T-helper 17 cell (primary cell): ENCODE results near the gene ADH4. TPM values are rescaled to one million over a fixed set of nuclear protein-coding genes. Genes with fewer than 3 reads are reported as not detected.
"Not testable (repeated sequence)": the region's sequence is repeated elsewhere in the genome, so short reads cannot be mapped to it uniquely, and the experiment has no call there.

ENCODE experiments used
- ATAC-seq: fragments of 150-1000 bp; cut with Tn5 transposase; 2 replicates; pipeline ENCODE4 v1.10.0; 2021; ENCODE audit warnings: mild to moderate bottlenecking, moderate library complexity
- DNase-seq, 3 donors: peaks; one replicate each; pipeline versions ENCODE4 v3.0.0 to v3.0.0-alpha.2; 2020 to 2021
- H3K9me3 ChIP-seq: one replicate; pipeline ENCODE4 v1.7.0; 2013; ENCODE audit warnings: low read length, mild to moderate bottlenecking; ENCODE audit not compliant: control insufficient read depth, poor library complexity, severe bottlenecking
- H3K27ac Mint-ChIP-seq: one replicate; pipeline ENCODE4 v1.8.0; 2022; ENCODE audit warnings: mild to moderate bottlenecking, moderate library complexity, mixed read lengths
- H3K27me3 Mint-ChIP-seq: one replicate; pipeline ENCODE4 v1.8.0; 2022; ENCODE audit warnings: mixed read lengths
- H3K36me3 Mint-ChIP-seq: one replicate; pipeline ENCODE4 v1.8.0; 2022; ENCODE audit warnings: low read depth, mixed read lengths
- H3K4me1 Mint-ChIP-seq: one replicate; pipeline ENCODE4 v1.8.0; 2022; ENCODE audit warnings: mild to moderate bottlenecking, mixed read lengths
- H3K4me3 Mint-ChIP-seq: one replicate; pipeline ENCODE4 v1.8.0; 2022; ENCODE audit warnings: mild to moderate bottlenecking, moderate library complexity, mixed read lengths
- total RNA-seq, 4 donors: library from RNA in 2 of 4; stranded (reverse) in 2 of 4; gene quantifications; one replicate each; pipeline ENCODE4 v1.2.3 and lab custom pipeline; 2022 to 2026

The ADH4 gene
- total RNA-seq, 2 donors from 2014 or later, result not detected

DNA sequence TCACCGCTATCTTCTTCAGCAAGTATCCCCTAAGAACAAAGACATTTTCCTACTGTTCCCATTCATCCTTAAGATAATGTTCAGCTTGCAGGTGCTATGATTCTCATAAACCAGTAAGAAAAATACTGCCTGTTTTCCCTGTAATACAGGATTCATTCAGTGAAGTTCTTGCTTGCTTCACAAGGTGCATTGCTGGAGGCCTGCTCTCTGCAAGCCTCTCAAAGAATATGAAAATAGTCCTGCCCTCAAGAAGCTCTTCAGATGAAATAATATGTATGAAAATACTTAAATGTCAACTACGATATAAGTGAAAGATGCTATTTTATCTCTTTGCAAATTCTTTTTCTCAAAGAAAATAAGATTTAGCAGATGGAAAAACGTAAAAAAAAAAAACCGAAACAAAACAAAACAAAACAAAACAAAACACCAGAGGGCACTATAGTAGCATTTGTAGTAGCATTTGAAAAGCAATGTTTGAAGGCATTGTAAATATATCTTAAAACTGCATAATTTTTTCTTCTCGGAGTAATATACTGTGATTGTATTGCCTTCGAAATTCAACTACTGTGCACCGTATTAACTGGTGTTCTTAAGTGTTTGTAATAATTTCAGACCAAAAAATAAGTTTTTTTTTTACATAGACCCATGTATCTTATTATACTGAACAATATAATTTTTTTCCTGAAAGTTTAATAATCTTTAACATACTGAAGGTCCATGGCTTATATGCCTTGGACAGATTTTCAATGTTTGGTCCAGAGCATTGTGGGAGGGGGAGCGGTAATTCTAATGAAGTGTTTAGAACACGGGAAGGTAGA lies 26.0 kb downstream of the ADH4 start:
- ATAC-seq (no peak), DNase-seq (no peak)
- H3K27ac Mint-ChIP-seq, result no peak overlapping the region
- no peaks in the 10 kb centered on the region for H3K4me1 Mint-ChIP-seq
- H3K4me3 Mint-ChIP-seq, result no peak overlapping the region
- H3K9me3 ChIP-seq, result no peaks in the 10 kb centered on the region
- peaks cover 2% of the 10 kb centered on the region for H3K36me3 Mint-ChIP-seq
- H3K27me3 Mint-ChIP-seq, result peaks cover 7% of the 10 kb centered on the region

GRCh38 chr4:99117122-99117841 lies 26.8 kb downstream of the ADH4 start:
- not testable (repeated sequence) for H3K27ac Mint-ChIP-seq, H3K4me1 Mint-ChIP-seq

GRCh38 chr4:99109286-99109685 lies 34.8 kb downstream of the ADH4 start:
- not testable (repeated sequence) for H3K36me3 Mint-ChIP-seq, H3K27ac Mint-ChIP-seq, H3K9me3 ChIP-seq

More at GRCh38 chr4:99117122-99117841, 26.8 kb downstream of the ADH4 start:
- H3K9me3 ChIP-seq, H3K36me3 Mint-ChIP-seq, ATAC-seq, H3K27me3 Mint-ChIP-seq, H3K4me3 Mint-ChIP-seq, DNase-seq: not testable (repeated sequence)

GRCh38 chr4:99104153-99104552 lies 39.9 kb downstream of the ADH4 start:
- no peak for ATAC-seq
- H3K36me3 Mint-ChIP-seq, result peaks cover 4% of the 10 kb centered on the region

More at GRCh38 chr4:99109286-99109685, 34.8 kb downstream of the ADH4 start:
- DNase-seq, H3K4me3 Mint-ChIP-seq, ATAC-seq, H3K27me3 Mint-ChIP-seq, H3K4me1 Mint-ChIP-seq: not testable (repeated sequence)

GRCh38 chr4:99103166-99103565 lies 40.9 kb downstream of the ADH4 start:
- no peak overlapping the region for H3K27ac Mint-ChIP-seq
- no peak overlapping the region for H3K4me3 Mint-ChIP-seq
- H3K27me3 Mint-ChIP-seq, result no peaks in the 10 kb centered on the region
- DNase-seq (no peak), ATAC-seq (no peak)
- H3K36me3 Mint-ChIP-seq, result peaks cover 4% of the 10 kb centered on the region
- no peaks in the 10 kb centered on the region for H3K9me3 ChIP-seq
- H3K4me1 Mint-ChIP-seq, result peaks cover 5% of the 10 kb centered on the region

More at GRCh38 chr4:99104153-99104552, 39.9 kb downstream of the ADH4 start:
- peaks cover 5% of the 10 kb centered on the region for H3K4me1 Mint-ChIP-seq
- H3K27ac Mint-ChIP-seq, result no peak overlapping the region
- no peaks in the 10 kb centered on the region for H3K27me3 Mint-ChIP-seq
- no peak overlapping the region for H3K4me3 Mint-ChIP-seq
- H3K9me3 ChIP-seq, result no peaks in the 10 kb centered on the region
- no peak for DNase-seq

- H3K9me3 ChIP-seq, result no peaks in the 10 kb centered on the region
- no peak overlapping the region for H3K27ac Mint-ChIP-seq
- H3K4me1 Mint-ChIP-seq, result peaks cover 5% of the 10 kb centered on the region
- H3K27me3 Mint-ChIP-seq, result no peaks in the 10 kb centered on the region
- peaks cover 4% of the 10 kb centered on the region for H3K36me3 Mint-ChIP-seq
- DNase-seq (no peak), ATAC-seq (no peak)
- no peak overlapping the region for H3K4me3 Mint-ChIP-seq
Observed at GRCh38 chr4:99102634-99103033, 41.5 kb downstream of the ADH4 start.

DNA sequence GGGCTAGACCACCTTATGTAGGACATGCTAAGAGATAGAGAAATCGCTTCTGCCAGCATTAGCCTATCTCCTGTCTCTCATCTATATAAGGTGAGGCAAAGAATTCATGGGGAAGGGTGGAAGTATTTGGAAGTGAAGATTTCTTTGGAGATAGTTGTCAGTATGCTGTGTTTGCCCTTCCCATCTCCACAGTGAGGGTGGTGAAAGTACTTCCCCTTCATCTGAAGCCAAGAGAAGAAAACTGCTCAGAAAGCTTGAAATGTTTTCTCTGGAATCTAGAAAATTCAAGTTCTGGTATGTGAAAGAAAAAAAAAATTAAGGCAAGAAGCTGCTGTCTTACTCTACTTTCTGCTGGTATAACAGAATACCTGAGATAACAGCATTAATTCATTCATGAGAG lies 43.2 kb downstream of the ADH4 start:
- DNase-seq, result no peak
- no peaks in the 10 kb centered on the region for H3K27me3 Mint-ChIP-seq
- no peak overlapping the region for H3K4me3 Mint-ChIP-seq
- no peak for ATAC-seq
- H3K27ac Mint-ChIP-seq, result no peak overlapping the region
- H3K4me1 Mint-ChIP-seq, result peaks cover 5% of the 10 kb centered on the region
- H3K36me3 Mint-ChIP-seq, result peaks cover 4% of the 10 kb centered on the region
- H3K9me3 ChIP-seq, result no peaks in the 10 kb centered on the region

DNA sequence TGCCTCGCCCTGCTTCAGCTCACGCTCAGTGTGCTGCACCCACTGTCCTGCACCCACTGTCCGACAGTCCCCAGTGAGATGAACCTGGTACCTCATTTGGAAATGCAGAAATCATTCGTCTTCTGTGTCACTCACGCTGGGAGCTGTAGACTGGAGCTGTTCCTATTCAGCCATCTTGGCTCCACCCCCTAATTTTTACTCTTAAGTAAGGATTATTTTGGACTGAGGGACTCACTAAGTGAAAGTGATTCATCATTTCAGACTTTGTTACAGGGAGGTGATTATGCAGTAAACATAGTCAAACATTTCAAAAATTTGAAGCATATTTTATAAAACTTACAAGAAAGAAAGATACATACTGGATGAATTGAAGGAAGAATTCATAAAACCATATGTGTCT lies 44.3 kb downstream of the ADH4 start:
- not testable (repeated sequence) for H3K9me3 ChIP-seq, H3K27me3 Mint-ChIP-seq, H3K27ac Mint-ChIP-seq, H3K4me1 Mint-ChIP-seq, H3K4me3 Mint-ChIP-seq, ATAC-seq, DNase-seq, H3K36me3 Mint-ChIP-seq

GRCh38 chr4:99099311-99099710 lies 44.8 kb downstream of the ADH4 start:
- Mint-ChIP-seq H3K4me1 (peaks cover 5% of the 10 kb centered on the region), H3K4me3 (no peak overlapping the region), H3K27me3 (no peaks in the 10 kb centered on the region), H3K36me3 (peaks cover 4% of the 10 kb centered on the region), H3K27ac (no peak overlapping the region)
- H3K9me3 ChIP-seq, result no peaks in the 10 kb centered on the region
- no peak for DNase-seq
- no peak for ATAC-seq

- H3K4me3 Mint-ChIP-seq, DNase-seq, H3K27ac Mint-ChIP-seq, H3K9me3 ChIP-seq, ATAC-seq, H3K36me3 Mint-ChIP-seq, H3K27me3 Mint-ChIP-seq: not testable (repeated sequence)
- peaks cover 38% of the 10 kb centered on the region for H3K4me1 Mint-ChIP-seq
Observed at GRCh38 chr4:99091841-99092240, 52.3 kb downstream of the ADH4 start.

- no peaks in the 10 kb centered on the region for H3K36me3 Mint-ChIP-seq
- H3K27ac Mint-ChIP-seq, result no peak overlapping the region
- H3K9me3 ChIP-seq, result no peaks in the 10 kb centered on the region
- peaks cover 42% of the 10 kb centered on the region for H3K4me1 Mint-ChIP-seq
- ATAC-seq, result no peak
- no peak overlapping the region for H3K4me3 Mint-ChIP-seq
- H3K27me3 Mint-ChIP-seq, result no peaks in the 10 kb centered on the region
- DNase-seq, result no peak
Observed at GRCh38 chr4:99091216-99091575, 52.9 kb downstream of the ADH4 start.

DNA sequence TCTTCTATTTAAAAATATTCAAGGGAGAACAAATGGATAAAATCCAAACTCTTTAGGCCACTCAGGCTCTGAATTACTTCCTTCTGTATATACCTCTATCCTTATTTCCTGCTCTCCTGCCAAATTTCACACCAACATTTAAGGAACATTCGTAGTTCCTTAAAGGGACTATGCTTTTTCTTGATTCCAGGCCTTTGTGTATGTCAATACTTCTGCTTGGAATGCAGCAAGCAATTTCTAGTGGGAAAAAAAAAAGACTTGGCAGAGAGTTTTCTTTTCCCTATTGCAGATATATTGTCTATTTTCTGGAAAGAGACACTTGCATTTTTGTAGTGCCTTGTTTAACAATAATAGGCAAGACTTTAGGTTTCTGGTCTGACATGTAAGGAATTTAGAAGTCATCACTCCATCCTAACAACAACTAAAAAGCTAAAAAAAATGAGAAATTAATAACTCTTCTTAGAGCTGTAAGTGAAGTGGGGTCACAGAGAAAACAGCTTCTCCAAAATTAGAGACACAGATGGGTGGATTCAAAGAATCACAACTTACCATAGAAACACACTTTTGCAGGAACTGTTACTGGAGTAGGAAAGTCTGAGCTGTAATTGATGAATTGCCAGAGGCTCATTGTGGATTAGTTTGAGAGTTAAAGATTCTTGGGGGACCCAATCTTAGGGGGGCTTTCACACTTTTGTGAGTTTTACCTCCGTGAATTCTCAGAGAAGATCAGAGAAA lies 53.4 kb downstream of the ADH4 start:
- peak overlapping the region; percentile 97 for H3K27ac Mint-ChIP-seq
- H3K27me3 Mint-ChIP-seq, result no peaks in the 10 kb centered on the region
- H3K36me3 Mint-ChIP-seq, result no peaks in the 10 kb centered on the region
- H3K4me3 Mint-ChIP-seq, result peak overlapping the region; percentile 63
- peaks cover 43% of the 10 kb centered on the region for H3K4me1 Mint-ChIP-seq
- ATAC-seq (no peak), DNase-seq (no peak)
- no peaks in the 10 kb centered on the region for H3K9me3 ChIP-seq
